WTC11 (cell line): Measurements from ENCODE around the gene GALNT2.

Source experiments
- CREB1 ChIP-seq: sonication (generic); formaldehyde crosslinking; IDR thresholded peaks from 2 replicates; pipeline ENCODE4 v1.8.0; 2023; ENCODE audit warnings: mild to moderate bottlenecking, missing genetic modification reagents
- FOXK1 ChIP-seq: sonication (generic); formaldehyde crosslinking; IDR thresholded peaks from 2 replicates; pipeline ENCODE4 v1.8.0; 2022; ENCODE audit warnings: mild to moderate bottlenecking, moderate library complexity, missing genetic modification reagents
- SMAD3 ChIP-seq: sonication (generic); formaldehyde crosslinking; IDR thresholded peaks from 2 replicates; pipeline ENCODE4 v1.8.0; 2022; ENCODE audit warnings: missing genetic modification reagents, mild to moderate bottlenecking, borderline replicate concordance
- SP1 ChIP-seq: sonication (generic); formaldehyde crosslinking; conservative IDR thresholded peaks from 2 replicates; pipeline ENCODE4 v1.8.1; 2022; ENCODE audit warnings: missing genetic modification reagents
- TEAD4 ChIP-seq: sonication (generic); formaldehyde crosslinking; IDR thresholded peaks from 2 replicates; pipeline ENCODE4 v1.8.0; 2022; ENCODE audit warnings: mild to moderate bottlenecking, missing genetic modification reagents
- ZNF263 ChIP-seq: sonication (generic); formaldehyde crosslinking; IDR thresholded peaks from 2 replicates; pipeline ENCODE4 v1.8.1; 2022; ENCODE audit warnings: low read depth, mild to moderate bottlenecking, moderate library complexity, missing genetic modification reagents
- ZNF416 ChIP-seq: fragments of 250-450 bp; sonication (Bioruptor Pico); IDR thresholded peaks from 2 replicates; pipeline ENCODE4 v1.9.0; 2021; ENCODE audit warnings: mild to moderate bottlenecking, inconsistent platforms
- TF ChIP-seq, protein P1 (sequence below): sonication (generic); formaldehyde crosslinking; IDR thresholded peaks from 2 replicates; pipeline ENCODE4 v1.8.1; 2023; ENCODE audit warnings: mild to moderate bottlenecking, missing genetic modification reagents, borderline replicate concordance
- TF ChIP-seq, protein P2 (sequence below): fragments of 200-600 bp; IDR thresholded peaks from 2 replicates; pipeline ENCODE4 v1.8.0; 2022; ENCODE audit warnings: antibody characterized with exemption
- TF ChIP-seq, protein P3 (sequence below): sonication (generic); formaldehyde crosslinking; conservative IDR thresholded peaks from 2 replicates; pipeline ENCODE4 v1.8.1; 2022; ENCODE audit warnings: mild to moderate bottlenecking, missing genetic modification reagents
- TF ChIP-seq, protein P4 (sequence below): sonication (generic); formaldehyde crosslinking; IDR thresholded peaks from 2 replicates; pipeline ENCODE4 v1.8.0; 2022; ENCODE audit warnings: mild to moderate bottlenecking, missing genetic modification reagents
- TF ChIP-seq, protein P5 (sequence below): sonication (generic); formaldehyde crosslinking; IDR thresholded peaks from 2 replicates; pipeline ENCODE4 v1.8.1; 2023; ENCODE audit warnings: mild to moderate bottlenecking, moderate library complexity, missing genetic modification reagents

DNA sequence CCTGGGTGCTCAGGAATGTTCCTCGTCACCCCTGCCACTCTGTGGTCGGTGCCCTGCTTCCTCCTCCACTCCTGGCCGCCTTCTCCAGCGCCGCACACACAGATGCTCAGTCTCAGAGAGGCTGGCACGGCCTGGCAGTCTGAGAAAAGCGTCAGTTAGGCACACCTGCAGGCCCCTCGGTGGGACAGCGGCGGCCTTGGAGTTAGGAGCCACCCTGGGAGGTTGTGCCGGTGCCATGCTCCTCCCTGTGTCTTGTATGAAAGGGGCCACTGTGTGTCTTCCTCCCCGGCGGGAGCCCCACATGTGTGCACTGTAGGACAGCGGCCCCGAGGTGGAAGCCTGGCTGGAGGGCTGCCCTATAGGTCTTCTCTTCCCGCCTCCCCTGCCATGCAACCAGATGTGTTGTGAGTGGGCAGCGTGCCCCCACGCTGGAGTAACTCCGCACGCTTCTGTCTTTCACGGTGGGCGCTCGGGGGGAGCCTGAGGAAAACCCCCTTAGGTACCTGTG lies 213.9 kb downstream of the GALNT2 start:
- TF ChIP-seq, protein P1, sequence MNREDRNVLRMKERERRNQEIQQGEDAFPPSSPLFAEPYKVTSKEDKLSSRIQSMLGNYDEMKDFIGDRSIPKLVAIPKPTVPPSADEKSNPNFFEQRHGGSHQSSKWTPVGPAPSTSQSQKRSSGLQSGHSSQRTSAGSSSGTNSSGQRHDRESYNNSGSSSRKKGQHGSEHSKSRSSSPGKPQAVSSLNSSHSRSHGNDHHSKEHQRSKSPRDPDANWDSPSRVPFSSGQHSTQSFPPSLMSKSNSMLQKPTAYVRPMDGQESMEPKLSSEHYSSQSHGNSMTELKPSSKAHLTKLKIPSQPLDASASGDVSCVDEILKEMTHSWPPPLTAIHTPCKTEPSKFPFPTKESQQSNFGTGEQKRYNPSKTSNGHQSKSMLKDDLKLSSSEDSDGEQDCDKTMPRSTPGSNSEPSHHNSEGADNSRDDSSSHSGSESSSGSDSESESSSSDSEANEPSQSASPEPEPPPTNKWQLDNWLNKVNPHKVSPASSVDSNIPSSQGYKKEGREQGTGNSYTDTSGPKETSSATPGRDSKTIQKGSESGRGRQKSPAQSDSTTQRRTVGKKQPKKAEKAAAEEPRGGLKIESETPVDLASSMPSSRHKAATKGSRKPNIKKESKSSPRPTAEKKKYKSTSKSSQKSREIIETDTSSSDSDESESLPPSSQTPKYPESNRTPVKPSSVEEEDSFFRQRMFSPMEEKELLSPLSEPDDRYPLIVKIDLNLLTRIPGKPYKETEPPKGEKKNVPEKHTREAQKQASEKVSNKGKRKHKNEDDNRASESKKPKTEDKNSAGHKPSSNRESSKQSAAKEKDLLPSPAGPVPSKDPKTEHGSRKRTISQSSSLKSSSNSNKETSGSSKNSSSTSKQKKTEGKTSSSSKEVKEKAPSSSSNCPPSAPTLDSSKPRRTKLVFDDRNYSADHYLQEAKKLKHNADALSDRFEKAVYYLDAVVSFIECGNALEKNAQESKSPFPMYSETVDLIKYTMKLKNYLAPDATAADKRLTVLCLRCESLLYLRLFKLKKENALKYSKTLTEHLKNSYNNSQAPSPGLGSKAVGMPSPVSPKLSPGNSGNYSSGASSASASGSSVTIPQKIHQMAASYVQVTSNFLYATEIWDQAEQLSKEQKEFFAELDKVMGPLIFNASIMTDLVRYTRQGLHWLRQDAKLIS, result no peak
- TF ChIP-seq ZNF263 (no peak), SMAD3 (no peak), FOXK1 (no peak), SP1 (no peak), ZNF416 (CRISPR knock-in tag) (no peak), CREB1 (CRISPR knock-in tag) (no peak), TEAD4 (CRISPR knock-in tag) (no peak)
- TF ChIP-seq, protein P2, sequence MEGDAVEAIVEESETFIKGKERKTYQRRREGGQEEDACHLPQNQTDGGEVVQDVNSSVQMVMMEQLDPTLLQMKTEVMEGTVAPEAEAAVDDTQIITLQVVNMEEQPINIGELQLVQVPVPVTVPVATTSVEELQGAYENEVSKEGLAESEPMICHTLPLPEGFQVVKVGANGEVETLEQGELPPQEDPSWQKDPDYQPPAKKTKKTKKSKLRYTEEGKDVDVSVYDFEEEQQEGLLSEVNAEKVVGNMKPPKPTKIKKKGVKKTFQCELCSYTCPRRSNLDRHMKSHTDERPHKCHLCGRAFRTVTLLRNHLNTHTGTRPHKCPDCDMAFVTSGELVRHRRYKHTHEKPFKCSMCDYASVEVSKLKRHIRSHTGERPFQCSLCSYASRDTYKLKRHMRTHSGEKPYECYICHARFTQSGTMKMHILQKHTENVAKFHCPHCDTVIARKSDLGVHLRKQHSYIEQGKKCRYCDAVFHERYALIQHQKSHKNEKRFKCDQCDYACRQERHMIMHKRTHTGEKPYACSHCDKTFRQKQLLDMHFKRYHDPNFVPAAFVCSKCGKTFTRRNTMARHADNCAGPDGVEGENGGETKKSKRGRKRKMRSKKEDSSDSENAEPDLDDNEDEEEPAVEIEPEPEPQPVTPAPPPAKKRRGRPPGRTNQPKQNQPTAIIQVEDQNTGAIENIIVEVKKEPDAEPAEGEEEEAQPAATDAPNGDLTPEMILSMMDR, result no peak
- TF ChIP-seq, protein P3, sequence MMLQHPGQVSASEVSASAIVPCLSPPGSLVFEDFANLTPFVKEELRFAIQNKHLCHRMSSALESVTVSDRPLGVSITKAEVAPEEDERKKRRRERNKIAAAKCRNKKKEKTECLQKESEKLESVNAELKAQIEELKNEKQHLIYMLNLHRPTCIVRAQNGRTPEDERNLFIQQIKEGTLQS (CRISPR knock-in tag), result no peak
- TF ChIP-seq, protein P4, sequence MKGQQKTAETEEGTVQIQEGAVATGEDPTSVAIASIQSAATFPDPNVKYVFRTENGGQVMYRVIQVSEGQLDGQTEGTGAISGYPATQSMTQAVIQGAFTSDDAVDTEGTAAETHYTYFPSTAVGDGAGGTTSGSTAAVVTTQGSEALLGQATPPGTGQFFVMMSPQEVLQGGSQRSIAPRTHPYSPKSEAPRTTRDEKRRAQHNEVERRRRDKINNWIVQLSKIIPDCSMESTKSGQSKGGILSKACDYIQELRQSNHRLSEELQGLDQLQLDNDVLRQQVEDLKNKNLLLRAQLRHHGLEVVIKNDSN (CRISPR knock-in tag), result no peak
- TF ChIP-seq, protein P5, sequence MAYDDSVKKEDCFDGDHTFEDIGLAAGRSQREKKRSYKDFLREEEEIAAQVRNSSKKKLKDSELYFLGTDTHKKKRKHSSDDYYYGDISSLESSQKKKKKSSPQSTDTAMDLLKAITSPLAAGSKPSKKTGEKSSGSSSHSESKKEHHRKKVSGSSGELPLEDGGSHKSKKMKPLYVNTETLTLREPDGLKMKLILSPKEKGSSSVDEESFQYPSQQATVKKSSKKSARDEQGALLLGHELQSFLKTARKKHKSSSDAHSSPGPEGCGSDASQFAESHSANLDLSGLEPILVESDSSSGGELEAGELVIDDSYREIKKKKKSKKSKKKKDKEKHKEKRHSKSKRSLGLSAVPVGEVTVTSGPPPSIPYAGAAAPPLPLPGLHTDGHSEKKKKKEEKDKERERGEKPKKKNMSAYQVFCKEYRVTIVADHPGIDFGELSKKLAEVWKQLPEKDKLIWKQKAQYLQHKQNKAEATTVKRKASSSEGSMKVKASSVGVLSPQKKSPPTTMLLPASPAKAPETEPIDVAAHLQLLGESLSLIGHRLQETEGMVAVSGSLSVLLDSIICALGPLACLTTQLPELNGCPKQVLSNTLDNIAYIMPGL (CRISPR knock-in tag), result no peak
